ENCODE data around the gene MAPK11.

- TF ChIP-seq CTCF (conservative IDR thresholded peaks at IDR 0.05 in 1 of 2, IDR thresholded peaks at IDR 0.05 in 1 of 2; ENCODE audit: low read depth in 1 of 2, low read length in 2 of 2) (no peak), EZH2 (IDR thresholded peaks at IDR 0.05; ENCODE audit: low read length, missing control alignments) (no peak)
Measured at GRCh38 chr22:50289942-50290630, 19.9 kb upstream of the MAPK11 start.

Data from fibroblast of lung (primary cell).